ENCODE data around the gene RAB37. TPM values are rescaled to one million over a fixed set of nuclear protein-coding genes. Genes with fewer than 3 reads are reported as not detected.

The RAB37 gene
- total and polyA plus RNA-seq, 2 of the 8 experiments (the other 6 are each of a cell fraction or from before 2014, with no cell fraction given): 5.5 to 6.1 TPM

GRCh38 chr17:74779948-74780400 lies 42.9 kb downstream of the RAB37 start (continued):
- TF ChIP-seq SRF (IDR thresholded peaks at IDR 0.05; ENCODE audit: low read depth, low read length) (no peak), CTCF (IDR thresholded peaks at IDR 0.05; ENCODE audit: control extremely low read depth in 1 of 3, insufficient read depth in 1 of 3, low read depth in 1 of 3, low read length in 3 of 3) (no peak), SAP30 (IDR thresholded peaks at IDR 0.05; ENCODE audit: insufficient read depth, insufficient replicate concordance, low read length) (no peak), POLR2A (IDR thresholded peaks at IDR 0.05; ENCODE audit: control extremely low read depth in 1 of 2, low read depth in 2 of 2, low read length in 2 of 2) (no peak), JUN (IDR thresholded peaks at IDR 0.05; ENCODE audit: low read depth, low read length) (no peak), SP1 (IDR thresholded peaks at IDR 0.05; ENCODE audit: low read depth, low read length) (no peak)

All from H1 (cell line).